HCT116 (cell line): ENCODE measurements around the gene COPE. TPM values are rescaled to one million over a fixed set of nuclear protein-coding genes. Genes with fewer than 3 reads are reported as not detected.

ENCODE experiments used
- ATAC-seq: fragments of 200-7000 bp; cut with Tn5 transposase; 2 replicates; pipeline ENCODE4 v1.9.1; 2020; ENCODE audit warnings: mild to moderate bottlenecking, moderate library complexity
- BruUV-seq: library from RNA; stranded (reverse); fragments of 400-500 nt; replicated peaks from 2 replicates; lab custom pipeline; 2021; lab: Mats Ljungman, UMichigan
- CTCF ChIA-PET: fragments of 300-600 bp; sonication (Branson Sonifier 250); formaldehyde crosslinking; loops from one replicate; lab custom pipeline; 2021; ENCODE audit warnings: antibody characterized with exemption; lab: Charles Lee
- POLR2A ChIA-PET: fragments of 300-600, 350-600 bp; sonication (Branson Sonifier 250); formaldehyde crosslinking; loops from one replicate; lab custom pipeline; 2021; ENCODE audit warnings: antibody characterized with exemption; lab: Charles Lee
- RAD21 ChIA-PET, 2 experiments: fragments of 300-600 bp; sonication (Branson Sonifier 250); formaldehyde crosslinking; loops; one replicate each; lab custom pipeline; 2023; ENCODE audit warnings: low total read pairs in 2 of 2; ENCODE audit not compliant: uncharacterized antibody in 2 of 2, unreplicated experiment in 2 of 2, low non-redundant PET in 1 of 2; lab: Charles Lee
- DNase-seq: peaks from one replicate; pipeline ENCODE4 v3.0.0-alpha.2; 2010; ENCODE audit warnings: low read depth, low spot score
- H2AFZ ChIP-seq: fragments of 200-600 bp; shearing (Covaris generic), sonication (generic); 2 replicates; pipeline ENCODE4 v1.6.1; 2017; ENCODE audit warnings: low read depth, mixed run types, mixed read lengths, antibody characterized with exemption, low read length; ENCODE audit not compliant: poor library complexity, severe bottlenecking
- H3K27ac ChIP-seq: 2 replicates; pipeline ENCODE4 v1.5.1; 2012; ENCODE audit warnings: low read depth, low read length
- H3K27me3 ChIP-seq: fragments of 200-600 bp; sonication (generic); 2 replicates; pipeline ENCODE4 v1.6.1; 2016; ENCODE audit warnings: mixed run types, low read length, mixed read lengths; ENCODE audit not compliant: insufficient read depth
- H3K36me3 ChIP-seq, 2 experiments: fragments of 200-500 bp in 1 of 2; fragments of 200-600 bp in 1 of 2; sonication (Bioruptor generic) in 1 of 2; sonication (generic) in 1 of 2; 2 replicates each; pipeline versions ENCODE4 v1.5.1 to v1.6.1; 2014 to 2016; ENCODE audit warnings: low read length in 2 of 2, inconsistent platforms in 1 of 2, mixed read lengths in 1 of 2, mixed run types in 1 of 2; ENCODE audit not compliant: insufficient read depth in 2 of 2, control insufficient read depth in 1 of 2
- H3K4me1 ChIP-seq, 2 experiments: fragments of 200-600 bp in 1 of 2; sonication (generic) in 1 of 2; 2 replicates each; pipeline versions ENCODE4 v1.5.1 to v1.6.1; 2012 to 2017; ENCODE audit warnings: low read length in 2 of 2, inconsistent platforms in 1 of 2, mild to moderate bottlenecking in 1 of 2, mixed read lengths in 1 of 2, mixed run types in 1 of 2, moderate library complexity in 1 of 2; ENCODE audit not compliant: insufficient read depth in 2 of 2, control insufficient read depth in 1 of 2
- H3K4me2 ChIP-seq: fragments of 200-600 bp; sonication (generic); 2 replicates; pipeline ENCODE4 v1.6.1; 2017; ENCODE audit warnings: mixed run types, low read length, mixed read lengths
- H3K4me3 ChIP-seq, 2 experiments: fragments of 200-600 bp in 1 of 2; sonication (generic) in 1 of 2; replicated peaks in 1 of 2; 2 replicates each; pipeline ENCODE4 v1.5.1; 2011 to 2016; ENCODE audit warnings: low read length in 2 of 2, control low read depth in 1 of 2, low read depth in 1 of 2, mild to moderate bottlenecking in 1 of 2, mixed read lengths in 1 of 2, mixed run types in 1 of 2
- H3K79me2 ChIP-seq: fragments of 200-600 bp; sonication (generic); 2 replicates; pipeline ENCODE4 v1.6.1; 2017; ENCODE audit warnings: mild to moderate bottlenecking, mixed run types, low read length, moderate library complexity, mixed read lengths; ENCODE audit not compliant: insufficient read depth
- H3K9ac ChIP-seq: fragments of 200-600 bp; sonication (generic); 2 replicates; pipeline ENCODE4 v1.6.1; 2016; ENCODE audit warnings: low read length, mixed read lengths
- H3K9me2 ChIP-seq: fragments of 200-600 bp; sonication (generic), shearing (Covaris generic); 2 replicates; pipeline ENCODE4 v1.6.1; 2017; ENCODE audit warnings: mixed run types, mild to moderate bottlenecking, moderate library complexity; ENCODE audit not compliant: insufficient read depth
- H3K9me3 ChIP-seq, 2 experiments: fragments of 200-500 bp in 1 of 2; fragments of 200-600 bp in 1 of 2; sonication (Bioruptor generic) in 1 of 2; sonication (generic) in 1 of 2; 2 replicates each; pipeline ENCODE4 v1.6.1; 2014 to 2017; ENCODE audit warnings: low read length in 2 of 2, mixed read lengths in 2 of 2, inconsistent platforms in 1 of 2, low read depth in 1 of 2, mild to moderate bottlenecking in 1 of 2, mixed run types in 1 of 2, moderate library complexity in 1 of 2; ENCODE audit not compliant: control insufficient read depth in 1 of 2, insufficient read depth in 1 of 2
- H4K20me1 ChIP-seq: fragments of 200-600 bp; sonication (generic), shearing (Covaris generic); 2 replicates; pipeline ENCODE4 v1.6.1; 2017; ENCODE audit warnings: mixed run types, mild to moderate bottlenecking, moderate library complexity; ENCODE audit not compliant: insufficient read depth
- POLR2AphosphoS5 ChIP-seq: IDR thresholded peaks from 2 replicates; pipeline ENCODE4 v1.6.1; 2011; ENCODE audit warnings: mild to moderate bottlenecking, low read depth, low read length, moderate library complexity
- SIN3A ChIP-seq: IDR thresholded peaks from 2 replicates; pipeline ENCODE4 v1.6.1; 2012; ENCODE audit warnings: low read depth
- SRF ChIP-seq: IDR thresholded peaks from 2 replicates; pipeline ENCODE4 v1.6.1; 2012; ENCODE audit warnings: low read depth
- TCF7L2 ChIP-seq: IDR thresholded peaks from 2 replicates; pipeline ENCODE4 v1.7.0; 2011; ENCODE audit warnings: borderline replicate concordance, inconsistent platforms; ENCODE audit not compliant: insufficient read depth, insufficient read length; ENCODE audit errors: extremely low read depth
- YY1 ChIP-seq: IDR thresholded peaks from 2 replicates; pipeline ENCODE4 v1.6.1; 2011; ENCODE audit warnings: low read length, low read depth, moderate library complexity, mild to moderate bottlenecking; ENCODE audit not compliant: insufficient replicate concordance; ENCODE audit errors: extremely low read depth
- ZFX ChIP-seq: fragments of 450-650 bp; IDR thresholded peaks from 2 replicates; pipeline ENCODE4 v1.6.1; 2017
- intact Hi-C: fragments of 100-400 bp; cut with micrococcal nuclease; formaldehyde crosslinking; loops from 2 replicates; pipeline ENCODE4 v1.10.0; 2022
- total RNA-seq: library from RNA; stranded (reverse); gene quantifications from one replicate; pipeline ENCODE4 v1.2.1, GENCODE V29; 2021; ENCODE audit not compliant: unreplicated experiment
- TF ChIP-seq, protein P1 (sequence below): IDR thresholded peaks from 2 replicates; pipeline ENCODE4 v1.6.1; 2012
- TF ChIP-seq, protein P2 (sequence below): IDR thresholded peaks from 2 replicates; pipeline ENCODE4 v1.6.1; 2011; ENCODE audit warnings: mild to moderate bottlenecking, low read length, moderate library complexity; ENCODE audit not compliant: insufficient replicate concordance; ENCODE audit errors: extremely low read depth

The COPE gene
- total RNA-seq, 1 experiment from 2014 or later: 263 TPM

DNA sequence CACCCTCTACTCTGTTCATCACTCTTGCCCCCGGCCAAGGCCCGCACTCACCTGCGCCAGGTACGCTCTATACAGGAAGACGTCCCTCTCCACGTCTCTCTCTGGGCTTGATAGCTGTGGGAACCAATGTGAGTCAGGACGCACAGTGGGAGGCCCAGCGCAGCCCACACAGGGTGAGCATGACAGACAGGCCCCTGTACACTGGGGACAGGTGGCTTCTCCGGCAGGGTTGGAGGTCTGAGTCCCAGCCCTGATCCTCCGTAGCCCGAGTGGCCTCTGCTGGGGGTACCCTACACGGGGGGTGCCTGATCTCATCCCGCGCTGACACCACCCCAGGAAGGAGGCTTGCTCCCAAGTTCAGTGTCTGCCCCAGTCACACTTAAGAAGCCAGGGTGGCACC, 6.3 kb downstream of the COPE start:
- BruUV-seq: no TSS peak
- Histone ChIP-seq H4K20me1 (no peaks in the 10 kb centered on the region), H3K27ac (no peak overlapping the region), H3K4me2 (no peak overlapping the region), H3K27me3 (no peaks in the 10 kb centered on the region), H2AFZ (no peak overlapping the region), H3K79me2 (peaks cover 51% of the 10 kb centered on the region), H3K9me3 (no peaks in the 10 kb centered on the region), H3K4me3 (no peak overlapping the region), H3K36me3 (peaks cover 0 to 4% of the 10 kb centered on the region in 2 experiments; a peak in 2 of 4 replicates), H3K4me1 (peaks cover 9 to 10% of the 10 kb centered on the region in 2 experiments), H3K9ac (no peak overlapping the region), H3K9me2 (no peaks in the 10 kb centered on the region)
- ChIA-PET POLR2A (no interaction called here), RAD21 (no interaction called here), CTCF (no interaction called here)
- DNase-seq (no peak), ATAC-seq (no peak)
- intact Hi-C loops: no loop called here
- TF ChIP-seq SIN3A (no peak), ZFX (no peak), YY1 (no peak), POLR2AphosphoS5 (no peak), SRF (no peak), TCF7L2 (no peak)
- TF ChIP-seq, protein P1, sequence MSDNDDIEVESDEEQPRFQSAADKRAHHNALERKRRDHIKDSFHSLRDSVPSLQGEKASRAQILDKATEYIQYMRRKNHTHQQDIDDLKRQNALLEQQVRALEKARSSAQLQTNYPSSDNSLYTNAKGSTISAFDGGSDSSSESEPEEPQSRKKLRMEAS: no peak
- TF ChIP-seq, protein P2, sequence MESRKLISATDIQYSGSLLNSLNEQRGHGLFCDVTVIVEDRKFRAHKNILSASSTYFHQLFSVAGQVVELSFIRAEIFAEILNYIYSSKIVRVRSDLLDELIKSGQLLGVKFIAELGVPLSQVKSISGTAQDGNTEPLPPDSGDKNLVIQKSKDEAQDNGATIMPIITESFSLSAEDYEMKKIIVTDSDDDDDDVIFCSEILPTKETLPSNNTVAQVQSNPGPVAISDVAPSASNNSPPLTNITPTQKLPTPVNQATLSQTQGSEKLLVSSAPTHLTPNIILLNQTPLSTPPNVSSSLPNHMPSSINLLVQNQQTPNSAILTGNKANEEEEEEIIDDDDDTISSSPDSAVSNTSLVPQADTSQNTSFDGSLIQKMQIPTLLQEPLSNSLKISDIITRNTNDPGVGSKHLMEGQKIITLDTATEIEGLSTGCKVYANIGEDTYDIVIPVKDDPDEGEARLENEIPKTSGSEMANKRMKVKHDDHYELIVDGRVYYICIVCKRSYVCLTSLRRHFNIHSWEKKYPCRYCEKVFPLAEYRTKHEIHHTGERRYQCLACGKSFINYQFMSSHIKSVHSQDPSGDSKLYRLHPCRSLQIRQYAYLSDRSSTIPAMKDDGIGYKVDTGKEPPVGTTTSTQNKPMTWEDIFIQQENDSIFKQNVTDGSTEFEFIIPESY: no peak
